HCT116 (cell line): Measurements from ENCODE around the gene COX7C. TPM values are rescaled to one million over a fixed set of nuclear protein-coding genes. Genes with fewer than 3 reads are reported as not detected.
"Not testable (repeated sequence)": the region's sequence is repeated elsewhere in the genome, so short reads cannot be mapped to it uniquely, and the experiment has no call there.

ENCODE experiments used
- ATAC-seq: fragments of 200-7000 bp; cut with Tn5 transposase; 2 replicates; pipeline ENCODE4 v1.9.1; 2020; ENCODE audit warnings: mild to moderate bottlenecking, moderate library complexity
- BruUV-seq: library from RNA; stranded (reverse); fragments of 400-500 nt; replicated peaks from 2 replicates; lab custom pipeline; 2021; lab: Mats Ljungman, UMichigan
- CTCF ChIA-PET: fragments of 300-600 bp; sonication (Branson Sonifier 250); formaldehyde crosslinking; loops from one replicate; lab custom pipeline; 2021; ENCODE audit warnings: antibody characterized with exemption; lab: Charles Lee
- POLR2A ChIA-PET: fragments of 300-600, 350-600 bp; sonication (Branson Sonifier 250); formaldehyde crosslinking; loops from one replicate; lab custom pipeline; 2021; ENCODE audit warnings: antibody characterized with exemption; lab: Charles Lee
- RAD21 ChIA-PET, 2 experiments: fragments of 300-600 bp; sonication (Branson Sonifier 250); formaldehyde crosslinking; loops; one replicate each; lab custom pipeline; 2023; ENCODE audit warnings: low total read pairs in 2 of 2; ENCODE audit not compliant: uncharacterized antibody in 2 of 2, unreplicated experiment in 2 of 2, low non-redundant PET in 1 of 2; lab: Charles Lee
- DNase-seq: peaks from one replicate; pipeline ENCODE4 v3.0.0-alpha.2; 2010; ENCODE audit warnings: low read depth, low spot score
- H2AFZ ChIP-seq: fragments of 200-600 bp; shearing (Covaris generic), sonication (generic); 2 replicates; pipeline ENCODE4 v1.6.1; 2017; ENCODE audit warnings: low read depth, mixed run types, mixed read lengths, antibody characterized with exemption, low read length; ENCODE audit not compliant: poor library complexity, severe bottlenecking
- H3K27ac ChIP-seq: 2 replicates; pipeline ENCODE4 v1.5.1; 2012; ENCODE audit warnings: low read depth, low read length
- H3K27me3 ChIP-seq: fragments of 200-600 bp; sonication (generic); 2 replicates; pipeline ENCODE4 v1.6.1; 2016; ENCODE audit warnings: mixed run types, low read length, mixed read lengths; ENCODE audit not compliant: insufficient read depth
- H3K36me3 ChIP-seq, 2 experiments: fragments of 200-500 bp in 1 of 2; fragments of 200-600 bp in 1 of 2; sonication (Bioruptor generic) in 1 of 2; sonication (generic) in 1 of 2; 2 replicates each; pipeline versions ENCODE4 v1.5.1 to v1.6.1; 2014 to 2016; ENCODE audit warnings: low read length in 2 of 2, inconsistent platforms in 1 of 2, mixed read lengths in 1 of 2, mixed run types in 1 of 2; ENCODE audit not compliant: insufficient read depth in 2 of 2, control insufficient read depth in 1 of 2
- H3K4me1 ChIP-seq, 2 experiments: fragments of 200-600 bp in 1 of 2; sonication (generic) in 1 of 2; 2 replicates each; pipeline versions ENCODE4 v1.5.1 to v1.6.1; 2012 to 2017; ENCODE audit warnings: low read length in 2 of 2, inconsistent platforms in 1 of 2, mild to moderate bottlenecking in 1 of 2, mixed read lengths in 1 of 2, mixed run types in 1 of 2, moderate library complexity in 1 of 2; ENCODE audit not compliant: insufficient read depth in 2 of 2, control insufficient read depth in 1 of 2
- H3K4me2 ChIP-seq: fragments of 200-600 bp; sonication (generic); 2 replicates; pipeline ENCODE4 v1.6.1; 2017; ENCODE audit warnings: mixed run types, low read length, mixed read lengths
- H3K4me3 ChIP-seq, 2 experiments: fragments of 200-600 bp in 1 of 2; sonication (generic) in 1 of 2; replicated peaks in 1 of 2; 2 replicates each; pipeline ENCODE4 v1.5.1; 2011 to 2016; ENCODE audit warnings: low read length in 2 of 2, control low read depth in 1 of 2, low read depth in 1 of 2, mild to moderate bottlenecking in 1 of 2, mixed read lengths in 1 of 2, mixed run types in 1 of 2
- H3K79me2 ChIP-seq: fragments of 200-600 bp; sonication (generic); 2 replicates; pipeline ENCODE4 v1.6.1; 2017; ENCODE audit warnings: mild to moderate bottlenecking, mixed run types, low read length, moderate library complexity, mixed read lengths; ENCODE audit not compliant: insufficient read depth
- H3K9ac ChIP-seq: fragments of 200-600 bp; sonication (generic); 2 replicates; pipeline ENCODE4 v1.6.1; 2016; ENCODE audit warnings: low read length, mixed read lengths
- H3K9me2 ChIP-seq: fragments of 200-600 bp; sonication (generic), shearing (Covaris generic); 2 replicates; pipeline ENCODE4 v1.6.1; 2017; ENCODE audit warnings: mixed run types, mild to moderate bottlenecking, moderate library complexity; ENCODE audit not compliant: insufficient read depth
- H3K9me3 ChIP-seq, 2 experiments: fragments of 200-500 bp in 1 of 2; fragments of 200-600 bp in 1 of 2; sonication (Bioruptor generic) in 1 of 2; sonication (generic) in 1 of 2; 2 replicates each; pipeline ENCODE4 v1.6.1; 2014 to 2017; ENCODE audit warnings: low read length in 2 of 2, mixed read lengths in 2 of 2, inconsistent platforms in 1 of 2, low read depth in 1 of 2, mild to moderate bottlenecking in 1 of 2, mixed run types in 1 of 2, moderate library complexity in 1 of 2; ENCODE audit not compliant: control insufficient read depth in 1 of 2, insufficient read depth in 1 of 2
- H4K20me1 ChIP-seq: fragments of 200-600 bp; sonication (generic), shearing (Covaris generic); 2 replicates; pipeline ENCODE4 v1.6.1; 2017; ENCODE audit warnings: mixed run types, mild to moderate bottlenecking, moderate library complexity; ENCODE audit not compliant: insufficient read depth
- CBX3 ChIP-seq: IDR thresholded peaks from 2 replicates; pipeline ENCODE4 v1.6.1; 2012; ENCODE audit warnings: low read depth
- FOSL1 ChIP-seq: IDR thresholded peaks from 2 replicates; pipeline ENCODE4 v1.6.1; 2012; ENCODE audit warnings: low read depth
- SRF ChIP-seq: IDR thresholded peaks from 2 replicates; pipeline ENCODE4 v1.6.1; 2012; ENCODE audit warnings: low read depth
- intact Hi-C: fragments of 100-400 bp; cut with micrococcal nuclease; formaldehyde crosslinking; loops from 2 replicates; pipeline ENCODE4 v1.10.0; 2022
- total RNA-seq: library from RNA; stranded (reverse); gene quantifications from one replicate; pipeline ENCODE4 v1.2.1, GENCODE V29; 2021; ENCODE audit not compliant: unreplicated experiment
- TF ChIP-seq, protein P1 (sequence below): IDR thresholded peaks from 2 replicates; pipeline ENCODE4 v1.6.1; 2011; ENCODE audit warnings: mild to moderate bottlenecking, low read length, moderate library complexity; ENCODE audit not compliant: insufficient replicate concordance; ENCODE audit errors: extremely low read depth

The COX7C gene
- total RNA-seq, 1 experiment from 2014 or later, result 550 TPM

DNA sequence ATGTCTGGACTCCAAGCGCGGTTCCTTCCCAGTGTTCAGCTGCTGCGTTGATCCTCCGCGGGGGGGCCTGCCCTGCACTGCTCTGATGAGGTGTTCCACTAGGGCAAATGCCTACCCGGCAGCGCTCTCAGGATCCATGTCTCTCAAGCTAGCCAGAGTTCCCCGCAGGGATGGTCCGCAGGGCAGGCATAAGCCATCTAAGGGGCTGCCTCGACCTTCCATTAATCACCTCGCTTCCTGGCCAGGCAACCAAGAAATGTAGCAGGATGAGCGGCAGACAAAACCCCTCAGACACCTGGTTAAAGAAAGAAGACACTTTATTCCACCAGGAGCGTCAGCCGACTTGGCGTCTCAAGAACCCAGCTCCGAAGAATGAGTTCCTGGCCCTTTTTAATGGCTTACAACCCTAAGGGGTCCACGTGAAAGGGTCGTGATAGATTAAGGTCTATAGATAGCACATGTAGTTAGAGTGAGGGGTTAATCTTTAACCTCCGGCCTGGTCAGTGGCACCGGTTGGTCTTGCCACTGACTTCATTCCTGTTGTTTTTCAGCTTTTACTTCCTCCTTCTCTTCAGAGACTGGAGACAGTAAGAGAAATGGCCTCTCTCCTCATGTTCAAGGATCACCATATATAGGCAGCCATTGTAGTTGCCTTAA lies 47.2 kb upstream of the COX7C start (continued):
- TF ChIP-seq, protein P1, sequence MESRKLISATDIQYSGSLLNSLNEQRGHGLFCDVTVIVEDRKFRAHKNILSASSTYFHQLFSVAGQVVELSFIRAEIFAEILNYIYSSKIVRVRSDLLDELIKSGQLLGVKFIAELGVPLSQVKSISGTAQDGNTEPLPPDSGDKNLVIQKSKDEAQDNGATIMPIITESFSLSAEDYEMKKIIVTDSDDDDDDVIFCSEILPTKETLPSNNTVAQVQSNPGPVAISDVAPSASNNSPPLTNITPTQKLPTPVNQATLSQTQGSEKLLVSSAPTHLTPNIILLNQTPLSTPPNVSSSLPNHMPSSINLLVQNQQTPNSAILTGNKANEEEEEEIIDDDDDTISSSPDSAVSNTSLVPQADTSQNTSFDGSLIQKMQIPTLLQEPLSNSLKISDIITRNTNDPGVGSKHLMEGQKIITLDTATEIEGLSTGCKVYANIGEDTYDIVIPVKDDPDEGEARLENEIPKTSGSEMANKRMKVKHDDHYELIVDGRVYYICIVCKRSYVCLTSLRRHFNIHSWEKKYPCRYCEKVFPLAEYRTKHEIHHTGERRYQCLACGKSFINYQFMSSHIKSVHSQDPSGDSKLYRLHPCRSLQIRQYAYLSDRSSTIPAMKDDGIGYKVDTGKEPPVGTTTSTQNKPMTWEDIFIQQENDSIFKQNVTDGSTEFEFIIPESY, result no peak
- TF ChIP-seq CBX3 (no peak), FOSL1 (no peak), SRF (no peak)

DNA sequence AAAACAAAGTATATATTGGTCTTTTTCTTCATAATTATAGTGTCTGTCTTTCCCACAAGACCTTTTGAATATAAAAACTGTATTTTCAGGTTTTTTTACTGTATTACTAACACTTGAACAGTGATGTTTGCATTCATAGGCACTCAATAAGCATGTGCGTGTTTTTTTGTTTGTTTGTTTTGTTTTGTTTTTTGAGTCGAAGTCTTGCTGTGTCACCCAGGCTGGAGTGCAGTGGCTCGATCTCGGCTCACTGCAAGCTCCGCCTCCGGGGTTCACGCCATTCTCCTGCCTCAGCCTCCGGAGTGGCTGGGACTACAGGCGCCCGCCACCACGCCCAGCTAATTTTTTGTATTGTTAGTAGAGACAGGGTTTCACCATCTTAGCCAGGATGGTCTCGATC lies 46.6 kb upstream of the COX7C start:
- H4K20me1 ChIP-seq, POLR2A ChIA-PET, DNase-seq, H3K9ac ChIP-seq, H2AFZ ChIP-seq, ATAC-seq, H3K36me3 ChIP-seq, H3K4me2 ChIP-seq, intact Hi-C loops, H3K4me1 ChIP-seq, H3K79me2 ChIP-seq, CTCF ChIA-PET, H3K9me2 ChIP-seq, H3K27me3 ChIP-seq, BruUV-seq, H3K27ac ChIP-seq, RAD21 ChIA-PET, H3K4me3 ChIP-seq, H3K9me3 ChIP-seq: not testable (repeated sequence)
